K562 (cell line): ENCODE data around the gene CLVS2.

Experiments
- POLR3G ChIP-seq: IDR thresholded peaks from 2 replicates; pipeline ENCODE4 v1.6.1; 2011; ENCODE audit not compliant: insufficient read length, insufficient replicate concordance; ENCODE audit errors: extremely low read depth
- POU5F1 ChIP-seq: fragments of 150-350 bp; IDR thresholded peaks from 2 replicates; pipeline ENCODE4 v1.6.1; 2014; ENCODE audit warnings: borderline replicate concordance, low read length, low read depth, mild to moderate bottlenecking; ENCODE audit not compliant: partially characterized antibody
- TAF1 ChIP-seq: IDR thresholded peaks from 2 replicates; pipeline ENCODE4 v1.6.1; 2011; ENCODE audit warnings: mild to moderate bottlenecking, low read length, moderate library complexity; ENCODE audit not compliant: insufficient read depth, control insufficient read depth, severe bottlenecking; ENCODE audit errors: extremely low read depth
- ZZZ3 ChIP-seq: fragments of 450-650 bp; IDR thresholded peaks from 2 replicates; pipeline ENCODE4 v1.6.1; 2016; ENCODE audit warnings: antibody characterized with exemption, mild to moderate bottlenecking, moderate library complexity

- TF ChIP-seq POLR3G (no peak), ZZZ3 (no peak), TAF1 (no peak), POU5F1 (no peak)
Observed at GRCh38 chr6:123091091-123091895, 95.3 kb downstream of the CLVS2 start.
